Endothelial cell (in vitro differentiated cells): Measurements from ENCODE around the gene MYH13. TPM values are rescaled to one million over a fixed set of nuclear protein-coding genes. Genes with fewer than 3 reads are reported as not detected.

Experiments
- DNase-seq: peaks from one replicate; pipeline ENCODE4 v3.0.0; 2021; ENCODE audit warnings: low spot score
- H3K27ac Mint-ChIP-seq: one replicate; pipeline ENCODE4 v1.8.0; 2021; ENCODE audit warnings: mixed read lengths, inconsistent platforms; ENCODE audit not compliant: unreplicated experiment
- H3K27me3 Mint-ChIP-seq: one replicate; pipeline ENCODE4 v1.8.0; 2021; ENCODE audit warnings: mild to moderate bottlenecking, moderate library complexity, mixed read lengths, inconsistent platforms; ENCODE audit not compliant: unreplicated experiment
- H3K36me3 Mint-ChIP-seq: one replicate; pipeline ENCODE4 v1.8.0; 2021; ENCODE audit warnings: mild to moderate bottlenecking, low read depth, mixed read lengths, inconsistent platforms; ENCODE audit not compliant: unreplicated experiment
- H3K4me1 Mint-ChIP-seq: one replicate; pipeline ENCODE4 v1.8.0; 2021; ENCODE audit warnings: mild to moderate bottlenecking, mixed read lengths, inconsistent platforms; ENCODE audit not compliant: unreplicated experiment
- H3K4me3 Mint-ChIP-seq: one replicate; pipeline ENCODE4 v1.8.0; 2021; ENCODE audit warnings: mild to moderate bottlenecking, mixed read lengths, inconsistent platforms; ENCODE audit not compliant: unreplicated experiment
- H3K9me3 Mint-ChIP-seq: one replicate; pipeline ENCODE4 v1.8.0; 2021; ENCODE audit warnings: mixed read lengths, inconsistent platforms; ENCODE audit not compliant: unreplicated experiment
- total RNA-seq: library from RNA; stranded (reverse); fragmentation: NEBNext Ultra II Directional; extraction: Animal tissue kit (Norgen Biotek cat#: 25700); gene quantifications from one replicate; pipeline ENCODE4 v1.2.1, GENCODE V29; 2021; ENCODE audit not compliant: unreplicated experiment
- TF ChIP-seq, protein P1 (sequence below): fragments of 200-600 bp; sonication (generic); IDR thresholded peaks from one replicate; pipeline ENCODE4 v1.5.0; 2021; ENCODE audit warnings: antibody characterized with exemption; ENCODE audit not compliant: unreplicated experiment

The MYH13 gene
- total RNA-seq, 1 donor from 2014 or later, result 0.05 TPM

DNA sequence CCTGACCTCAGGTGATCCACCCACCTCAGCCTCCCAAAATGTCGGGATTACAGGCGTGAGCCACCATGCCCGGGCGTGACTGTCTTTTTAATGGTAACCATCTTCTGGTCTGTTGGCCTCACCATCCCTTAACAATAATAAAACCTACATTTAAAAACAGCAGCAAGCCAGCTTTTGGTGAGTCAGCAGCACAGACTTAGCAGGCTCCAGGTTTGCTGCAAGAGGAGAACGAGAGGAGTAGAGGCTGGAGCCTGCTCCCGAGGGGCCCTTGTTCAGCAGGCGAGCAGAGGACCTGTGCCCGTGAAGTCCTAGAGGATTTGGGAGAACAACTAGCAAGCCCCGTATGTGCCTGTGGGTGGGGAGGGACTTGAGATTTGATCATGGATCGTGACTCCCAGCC, 35.7 kb downstream of the MYH13 start:
- H3K4me3 Mint-ChIP-seq, result no peak overlapping the region
- H3K27me3 Mint-ChIP-seq, result peaks cover 3% of the 10 kb centered on the region
- TF ChIP-seq, protein P1, sequence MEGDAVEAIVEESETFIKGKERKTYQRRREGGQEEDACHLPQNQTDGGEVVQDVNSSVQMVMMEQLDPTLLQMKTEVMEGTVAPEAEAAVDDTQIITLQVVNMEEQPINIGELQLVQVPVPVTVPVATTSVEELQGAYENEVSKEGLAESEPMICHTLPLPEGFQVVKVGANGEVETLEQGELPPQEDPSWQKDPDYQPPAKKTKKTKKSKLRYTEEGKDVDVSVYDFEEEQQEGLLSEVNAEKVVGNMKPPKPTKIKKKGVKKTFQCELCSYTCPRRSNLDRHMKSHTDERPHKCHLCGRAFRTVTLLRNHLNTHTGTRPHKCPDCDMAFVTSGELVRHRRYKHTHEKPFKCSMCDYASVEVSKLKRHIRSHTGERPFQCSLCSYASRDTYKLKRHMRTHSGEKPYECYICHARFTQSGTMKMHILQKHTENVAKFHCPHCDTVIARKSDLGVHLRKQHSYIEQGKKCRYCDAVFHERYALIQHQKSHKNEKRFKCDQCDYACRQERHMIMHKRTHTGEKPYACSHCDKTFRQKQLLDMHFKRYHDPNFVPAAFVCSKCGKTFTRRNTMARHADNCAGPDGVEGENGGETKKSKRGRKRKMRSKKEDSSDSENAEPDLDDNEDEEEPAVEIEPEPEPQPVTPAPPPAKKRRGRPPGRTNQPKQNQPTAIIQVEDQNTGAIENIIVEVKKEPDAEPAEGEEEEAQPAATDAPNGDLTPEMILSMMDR, result no peak
- H3K36me3 Mint-ChIP-seq, result no peaks in the 10 kb centered on the region
- no peak overlapping the region for H3K27ac Mint-ChIP-seq
- DNase-seq, result no peak
- no peaks in the 10 kb centered on the region for H3K9me3 Mint-ChIP-seq
- H3K4me1 Mint-ChIP-seq, result no peaks in the 10 kb centered on the region

DNA sequence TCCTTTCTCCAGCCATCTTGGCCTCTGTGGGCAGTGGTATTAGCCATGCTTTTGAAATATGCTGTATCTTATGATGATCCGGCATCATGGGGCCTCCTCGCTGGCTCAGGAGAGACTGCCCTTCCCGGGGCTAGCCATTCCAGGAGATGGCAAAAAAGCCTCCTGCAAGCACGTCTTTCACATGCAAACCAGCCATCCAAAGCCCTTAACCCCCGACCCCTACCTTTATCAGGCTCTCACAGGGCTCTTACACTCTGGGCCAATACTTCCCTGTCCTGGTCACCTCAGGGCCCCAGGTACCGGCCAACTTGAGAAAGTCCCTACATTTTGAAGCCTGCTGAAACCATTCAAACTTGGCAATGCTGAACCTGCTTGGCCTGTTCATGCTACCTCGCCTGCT, 36.4 kb downstream of the MYH13 start:
- H3K4me3 Mint-ChIP-seq, result no peak overlapping the region
- DNase-seq, result no peak
- H3K9me3 Mint-ChIP-seq, result no peaks in the 10 kb centered on the region
- no peak overlapping the region for H3K27ac Mint-ChIP-seq
- H3K36me3 Mint-ChIP-seq, result no peaks in the 10 kb centered on the region
- H3K4me1 Mint-ChIP-seq, result no peaks in the 10 kb centered on the region
- peaks cover 3% of the 10 kb centered on the region for H3K27me3 Mint-ChIP-seq
- TF ChIP-seq, protein P1, result no peak

- H3K4me1 Mint-ChIP-seq, result peaks cover 5% of the 10 kb centered on the region
- no peaks in the 10 kb centered on the region for H3K36me3 Mint-ChIP-seq
- TF ChIP-seq, protein P1, result no peak
- H3K27me3 Mint-ChIP-seq, result peaks cover 5% of the 10 kb centered on the region
- H3K4me3 Mint-ChIP-seq, result no peak overlapping the region
- no peak overlapping the region for H3K27ac Mint-ChIP-seq
- no peaks in the 10 kb centered on the region for H3K9me3 Mint-ChIP-seq
- DNase-seq, result no peak
These were observed 40.3 kb downstream of the MYH13 start for GRCh38 chr17:10332515-10332914.

DNA sequence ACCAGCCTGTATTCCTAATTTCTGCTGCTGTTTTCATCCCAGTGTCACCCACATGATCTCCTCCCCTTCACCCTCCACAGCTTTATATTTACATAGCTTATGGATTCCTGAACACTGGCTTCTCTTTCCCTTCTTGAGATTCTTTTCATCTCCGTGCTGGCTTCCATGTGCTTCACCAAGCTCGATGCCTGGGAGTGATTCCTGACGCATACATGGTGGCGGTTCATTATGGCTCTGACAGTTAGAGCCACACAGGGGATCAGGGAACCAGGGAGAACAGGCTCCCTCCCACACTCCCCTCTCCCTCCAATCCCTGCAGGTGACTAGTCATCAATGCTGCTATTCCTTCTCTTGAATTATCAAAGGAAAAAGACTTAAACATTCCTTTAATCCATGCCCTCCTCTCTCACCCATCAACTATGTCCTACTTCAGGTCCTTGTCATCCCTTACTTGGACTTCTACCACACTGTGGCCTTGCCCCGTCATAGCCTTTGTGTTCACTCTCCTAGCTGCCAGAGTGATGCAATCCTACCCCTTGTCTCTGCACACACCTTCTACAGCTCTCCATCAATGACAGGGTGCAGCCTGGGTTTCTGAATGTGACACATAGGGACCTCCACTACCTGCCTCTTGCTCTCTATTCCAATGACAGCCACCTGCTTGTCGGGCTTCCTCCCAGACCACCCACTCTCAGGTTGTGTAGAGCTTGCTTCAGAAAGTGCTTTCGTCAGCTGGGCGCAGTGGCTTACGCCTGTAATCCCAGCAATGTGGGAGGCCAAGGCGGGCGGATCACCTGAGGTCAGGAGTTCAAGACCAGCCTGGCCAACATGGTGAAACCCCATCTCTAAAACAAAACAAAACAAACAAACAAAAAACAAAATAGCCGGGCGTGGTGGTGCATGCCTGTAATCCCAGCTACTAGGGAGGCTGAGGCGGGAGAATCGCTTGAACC, 43.6 kb downstream of the MYH13 start:
- Mint-ChIP-seq H3K36me3 (no peaks in the 10 kb centered on the region), H3K9me3 (no peaks in the 10 kb centered on the region), H3K4me3 (no peak overlapping the region)

More for the DNA sequence above, 43.6 kb downstream of the MYH13 start:
- TF ChIP-seq, protein P1, result no peak
- Mint-ChIP-seq H3K4me1 (peaks cover 5% of the 10 kb centered on the region), H3K27me3 (peaks cover 5% of the 10 kb centered on the region), H3K27ac (no peak overlapping the region)
- DNase-seq, result no peak
